Keratinocyte (primary cell): ENCODE measurements around the gene RIT2. TPM values are rescaled to one million over a fixed set of nuclear protein-coding genes. Genes with fewer than 3 reads are reported as not detected.

Experiments
- DNase-seq: peaks from one replicate; pipeline ENCODE4 v3.0.0-alpha.2; 2011; ENCODE audit warnings: low read depth, missing footprints, low spot score
- FAIRE-seq: peaks from 2 replicates; lab custom pipeline; 2011; peaks lifted over from hg19 to GRCh38; lab: Jason Lieb, UNC
- H2AFZ ChIP-seq: 2 replicates; pipeline ENCODE4 v1.6.0; 2012; ENCODE audit warnings: low read length, control low read depth, inconsistent platforms; ENCODE audit not compliant: control insufficient read depth
- H3K27ac ChIP-seq: 2 replicates; pipeline ENCODE4 v1.5.1; 2011; ENCODE audit warnings: low read length; ENCODE audit not compliant: control insufficient read depth, insufficient read depth
- H3K27me3 ChIP-seq: 3 replicates; pipeline ENCODE4 v1.6.0; 2011; ENCODE audit warnings: low read length; ENCODE audit not compliant: control insufficient read depth, insufficient read depth; ENCODE audit errors: extremely low read depth
- H3K36me3 ChIP-seq, 2 experiments: 2 replicates in 1 of 2; 3 replicates in 1 of 2; pipeline ENCODE4 v1.5.1; 2011; ENCODE audit warnings: low read length in 2 of 2, mild to moderate bottlenecking in 1 of 2; ENCODE audit not compliant: control insufficient read depth in 2 of 2, insufficient read depth in 2 of 2; ENCODE audit errors: extremely low read depth in 1 of 2
- H3K4me1 ChIP-seq: 3 replicates; pipeline ENCODE4 v1.5.1; 2011; ENCODE audit warnings: low read length; ENCODE audit not compliant: control insufficient read depth, insufficient read depth; ENCODE audit errors: extremely low read depth
- H3K4me2 ChIP-seq: 3 replicates; pipeline ENCODE4 v1.6.0; 2011; ENCODE audit warnings: low read depth, low read length; ENCODE audit not compliant: control insufficient read depth, insufficient read depth; ENCODE audit errors: extremely low read depth
- H3K4me3 ChIP-seq, 3 experiments: fragments of 200-600 bp in 1 of 3; sonication (generic) in 1 of 3; 2 replicates in 2 of 3; 3 replicates in 1 of 3; pipeline ENCODE4 v1.5.1; 2011 to 2016; ENCODE audit warnings: low read length in 3 of 3, mild to moderate bottlenecking in 3 of 3, control low read depth in 2 of 3, inconsistent platforms in 1 of 3, low read depth in 1 of 3, mixed read lengths in 1 of 3, mixed run types in 1 of 3, moderate library complexity in 1 of 3; ENCODE audit not compliant: control insufficient read depth in 2 of 3, insufficient read depth in 2 of 3; ENCODE audit errors: extremely low read depth in 1 of 3
- H3K79me2 ChIP-seq: 2 replicates; pipeline ENCODE4 v1.6.0; 2012; ENCODE audit warnings: low read length; ENCODE audit not compliant: control insufficient read depth, insufficient read depth
- H3K9ac ChIP-seq: 3 replicates; pipeline ENCODE4 v1.6.0; 2011; ENCODE audit warnings: low read length; ENCODE audit not compliant: control insufficient read depth, insufficient read depth; ENCODE audit errors: extremely low read depth
- H3K9me1 ChIP-seq: 3 replicates; pipeline ENCODE4 v1.6.0; 2011; ENCODE audit warnings: low read length; ENCODE audit not compliant: control insufficient read depth, insufficient read depth; ENCODE audit errors: extremely low read depth
- H3K9me3 ChIP-seq: 2 replicates; pipeline ENCODE4 v1.5.1; 2012; ENCODE audit warnings: low read depth, low read length; ENCODE audit not compliant: control insufficient read depth
- H4K20me1 ChIP-seq: 3 replicates; pipeline ENCODE4 v1.6.0; 2011; ENCODE audit warnings: low read length; ENCODE audit not compliant: control insufficient read depth, insufficient read depth; ENCODE audit errors: extremely low read depth
- CTCF ChIP-seq, 3 experiments: IDR thresholded peaks in 1 of 3; conservative IDR thresholded peaks in 1 of 3; optimal IDR thresholded peaks in 1 of 3; 2 replicates in 2 of 3; 3 replicates in 1 of 3; pipeline versions ENCODE3 to v1.5.1; 2011; ENCODE audit warnings: low read length in 3 of 3, mild to moderate bottlenecking in 3 of 3, moderate library complexity in 2 of 3, control low read depth in 1 of 3, inconsistent platforms in 1 of 3; ENCODE audit not compliant: insufficient read depth in 2 of 3; ENCODE audit errors: extremely low read depth in 1 of 3
- EZH2 ChIP-seq: IDR thresholded peaks from one replicate; pipeline ENCODE4 v1.6.1; 2012; ENCODE audit warnings: inconsistent platforms, mild to moderate bottlenecking, low read length, moderate library complexity
- dilution Hi-C: fragments of 300-500 bp; cut with MboI; formaldehyde crosslinking; loops from one replicate; pipeline ENCODE4 v1.7.0; 2020; ENCODE audit warnings: low sequenced_read_pairs; ENCODE audit not compliant: extremely low pct_ligation_motif_present
- polyA plus RNA-seq, 5 experiments: library from polyadenylated mRNA; depleted of rRNA in 3 of 5; stranded (reverse) in 3 of 5; stranded (forward) in 1 of 5; unstranded in 1 of 5; fragments of >200 nt; gene quantifications; 1 replicate in 1 of 5; 2 replicates in 3 of 5; 3 replicates in 1 of 5; pipeline versions ENCODE4 v1.2.1 to v1.2.3, GENCODE V29; 2011 to 2012; ENCODE audit warnings: missing spikeins in 2 of 5, low read depth in 1 of 5, low replicate concordance in 1 of 5

The RIT2 gene
- polyA plus RNA-seq, 1 donor (not counting 4 experiments of a cell fraction or from before 2014, with no cell fraction given), result not detected

GRCh38 chr18:43155842-43156241 is 40.4 kb upstream of the RIT2 start:
- H3K27me3 ChIP-seq, result no peaks in the 10 kb centered on the region
- H3K9ac ChIP-seq, result no peak overlapping the region
- H3K27ac ChIP-seq, result no peak overlapping the region
- no peaks in the 10 kb centered on the region for H3K9me1 ChIP-seq
- TF ChIP-seq EZH2 (no peak), CTCF (optimal IDR thresholded peaks at IDR 0.05 in 1 of 3, IDR thresholded peaks at IDR 0.05 in 1 of 3, conservative IDR thresholded peaks at IDR 0.05 in 1 of 3; ENCODE audit: extremely low read depth in 1 of 3, insufficient read depth in 2 of 3, low read length in 3 of 3) (no peak)
- H3K9me3 ChIP-seq, result no peaks in the 10 kb centered on the region
- H3K4me3 ChIP-seq, result no peak overlapping the region
- dilution Hi-C loops, result no loop called here
- no peak for FAIRE-seq
- no peaks in the 10 kb centered on the region for H4K20me1 ChIP-seq
- no peak overlapping the region for H2AFZ ChIP-seq
- H3K36me3 ChIP-seq, result no peaks in the 10 kb centered on the region
- H3K4me1 ChIP-seq, result no peaks in the 10 kb centered on the region
- H3K4me2 ChIP-seq, result no peak overlapping the region
- no peaks in the 10 kb centered on the region for H3K79me2 ChIP-seq
- no peak for DNase-seq

DNA sequence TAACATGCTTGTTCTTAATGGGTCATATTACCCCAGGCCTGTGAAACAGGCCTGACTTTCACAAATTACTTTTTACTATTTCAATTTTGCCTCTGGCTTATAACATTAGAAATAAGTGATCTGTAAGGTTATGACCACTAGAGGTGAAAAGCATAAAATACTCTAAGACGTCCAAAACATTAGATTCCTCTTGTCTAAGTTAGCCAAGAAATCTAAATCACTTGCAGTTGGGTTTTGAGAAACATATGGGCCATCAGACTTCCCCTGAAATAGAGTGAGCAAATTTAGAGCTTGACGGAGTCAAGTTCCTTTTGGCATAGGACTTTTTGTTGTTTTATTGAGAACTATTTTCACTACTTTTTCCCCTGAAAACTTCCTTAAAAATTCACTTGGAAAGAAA is 32.7 kb upstream of the RIT2 start:
- H3K36me3 ChIP-seq, result no peaks in the 10 kb centered on the region
- H3K4me3 ChIP-seq, result no peak overlapping the region
- dilution Hi-C loops, result no loop called here
- H2AFZ ChIP-seq, result no peak overlapping the region
- TF ChIP-seq EZH2, result no peak
- TF ChIP-seq CTCF (optimal IDR thresholded peaks at IDR 0.05 in 1 of 3, IDR thresholded peaks at IDR 0.05 in 1 of 3, conservative IDR thresholded peaks at IDR 0.05 in 1 of 3; ENCODE audit: extremely low read depth in 1 of 3, insufficient read depth in 2 of 3, low read length in 3 of 3), result no peak
- no peaks in the 10 kb centered on the region for H3K9me1 ChIP-seq
- no peak overlapping the region for H3K9ac ChIP-seq
- no peaks in the 10 kb centered on the region for H3K79me2 ChIP-seq
- no peaks in the 10 kb centered on the region for H3K27me3 ChIP-seq
- DNase-seq (no peak), FAIRE-seq (no peak)
- H4K20me1 ChIP-seq, result no peaks in the 10 kb centered on the region
- no peak overlapping the region for H3K27ac ChIP-seq
- no peaks in the 10 kb centered on the region for H3K9me3 ChIP-seq
- H3K4me2 ChIP-seq, result no peak overlapping the region
- H3K4me1 ChIP-seq, result no peaks in the 10 kb centered on the region
